CD4-positive, alpha-beta T cell (primary cell): Measurements from ENCODE around the gene KIF4A. TPM values are rescaled to one million over a fixed set of nuclear protein-coding genes. Genes with fewer than 3 reads are reported as not detected.
A peak's percentile ranks its signal among the peaks of the same experiment; 100 is the strongest.

Experiments used
- ATAC-seq: fragments of 200-7000 bp; cut with Tn5 transposase; one replicate; pipeline ENCODE4 v1.10.0; 2022; ENCODE audit warnings: mild to moderate bottlenecking; ENCODE audit not compliant: poor library complexity
- CTCF ChIA-PET: fragments of 350-600 bp; sonication (Branson Sonifier 250); formaldehyde crosslinking; loops from one replicate; lab custom pipeline; 2021; ENCODE audit warnings: antibody characterized with exemption, inconsistent platforms; lab: Charles Lee
- POLR2A ChIA-PET: fragments of 350-600 bp; sonication (Branson Sonifier 250); formaldehyde crosslinking; loops from one replicate; lab custom pipeline; 2021; ENCODE audit warnings: antibody characterized with exemption, inconsistent platforms; lab: Charles Lee
- DNase-seq, 14 experiments: peaks; one replicate each; pipeline ENCODE4 v3.0.0-alpha.2; 2013 to 2020; ENCODE audit warnings: mixed read lengths in 2 of 14
- H3K27ac ChIP-seq, 2 donors: one replicate each; pipeline versions ENCODE4 v1.5.1 to v1.7.0; 2013; ENCODE audit warnings: low read length in 2 of 2, low read depth in 1 of 2, mild to moderate bottlenecking in 1 of 2
- H3K27me3 ChIP-seq, 2 experiments: 1 replicate in 1 of 2; 2 replicates in 1 of 2; pipeline versions ENCODE4 v1.6.1 to v1.7.0; 2013; ENCODE audit warnings: low read length in 2 of 2, control low read depth in 1 of 2, mild to moderate bottlenecking in 1 of 2, moderate library complexity in 1 of 2; ENCODE audit not compliant: insufficient read depth in 2 of 2, control insufficient read depth in 1 of 2
- H3K36me3 ChIP-seq: one replicate; pipeline ENCODE4 v1.6.1; 2013; ENCODE audit warnings: low read length, control low read depth; ENCODE audit not compliant: insufficient read depth
- H3K4me1 ChIP-seq: one replicate; pipeline ENCODE4 v1.6.1; 2013; ENCODE audit warnings: low read length, control low read depth; ENCODE audit not compliant: insufficient read depth
- H3K4me3 ChIP-seq: one replicate; pipeline ENCODE4 v1.5.1; 2013; ENCODE audit warnings: mild to moderate bottlenecking, low read length, moderate library complexity
- H3K9me3 ChIP-seq, 2 experiments: 1 replicate in 1 of 2; 2 replicates in 1 of 2; pipeline versions ENCODE4 v1.6.1 to v1.7.0; 2013; ENCODE audit warnings: low read length in 2 of 2, mild to moderate bottlenecking in 2 of 2, control low read depth in 1 of 2, moderate library complexity in 1 of 2; ENCODE audit not compliant: control insufficient read depth in 1 of 2, insufficient read depth in 1 of 2
- H3K27ac Mint-ChIP-seq: one replicate; pipeline ENCODE4 v1.8.0; 2020; ENCODE audit warnings: mixed read lengths
- H3K27me3 Mint-ChIP-seq: one replicate; pipeline ENCODE4 v1.8.0; 2021; ENCODE audit warnings: mixed read lengths
- H3K36me3 Mint-ChIP-seq: one replicate; pipeline ENCODE4 v1.8.0; 2021; ENCODE audit warnings: low read depth, mixed read lengths
- H3K4me1 Mint-ChIP-seq: one replicate; pipeline ENCODE4 v1.8.0; 2021; ENCODE audit warnings: low read depth, mixed read lengths
- H3K4me3 Mint-ChIP-seq: one replicate; pipeline ENCODE4 v1.8.0; 2020; ENCODE audit warnings: mild to moderate bottlenecking, mixed read lengths
- H3K9me3 Mint-ChIP-seq: one replicate; pipeline ENCODE4 v1.8.0; 2020; ENCODE audit warnings: mixed read lengths
- CTCF ChIP-seq: fragments of 200-600 bp; IDR thresholded peaks from one replicate; pipeline ENCODE4 v1.8.0; 2022; ENCODE audit warnings: antibody characterized with exemption, mild to moderate bottlenecking
- intact Hi-C, 2 experiments: fragments of 100-400 bp; cut with DNase I in 1 of 2; cut with micrococcal nuclease in 1 of 2; formaldehyde crosslinking; loops; one replicate each; pipeline versions ENCODE4 v1.15.1 to v1.9.0; 2023 to 2025; cut with DNase I, micrococcal nuclease
- total RNA-seq, 174 experiments: library from RNA in 2 of 174; stranded (reverse) in 2 of 174; gene quantifications; one replicate each; pipeline ENCODE4 v1.2.3 and lab custom pipeline; 2021 to 2026

The KIF4A gene
- total RNA-seq, 2 experiments from 2014 or later: 0.06 to 0.19 TPM

GRCh38 chrX:70446380-70447350 lies 156.8 kb downstream of the KIF4A start:
- intact Hi-C loops: no loop called here
- peaks cover 39% of the 10 kb centered on the region for H3K27me3 Mint-ChIP-seq
- Histone ChIP-seq H3K27me3 (peaks cover 11 to 12% of the 10 kb centered on the region in 2 experiments), H3K4me3 (no peak overlapping the region), H3K4me1 (peaks cover 13% of the 10 kb centered on the region), H3K36me3 (no peaks in the 10 kb centered on the region), H3K9me3 (no peaks in the 10 kb centered on the region), H3K27ac (no peak overlapping the region)
- H3K27ac Mint-ChIP-seq: no peak overlapping the region
- H3K4me1 Mint-ChIP-seq: peaks cover 3% of the 10 kb centered on the region
- CTCF ChIA-PET: no interaction called here
- DNase-seq (no peak), ATAC-seq (no peak)
- POLR2A ChIA-PET: no interaction called here
- TF ChIP-seq CTCF: no peak
- no peak overlapping the region for H3K4me3 Mint-ChIP-seq
- H3K9me3 Mint-ChIP-seq: no peaks in the 10 kb centered on the region
- H3K36me3 Mint-ChIP-seq: no peaks in the 10 kb centered on the region

GRCh38 chrX:70449457-70449966 lies 159.6 kb downstream of the KIF4A start:
- Histone ChIP-seq H3K36me3 (no peaks in the 10 kb centered on the region), H3K27me3 (peaks cover 0 to 5% of the 10 kb centered on the region in 2 experiments), H3K4me1 (peaks cover 33% of the 10 kb centered on the region), H3K27ac (no peak overlapping the region), H3K4me3 (no peak overlapping the region), H3K9me3 (no peaks in the 10 kb centered on the region)
- no peak for TF ChIP-seq CTCF
- H3K4me3 Mint-ChIP-seq: no peak overlapping the region
- H3K36me3 Mint-ChIP-seq: no peaks in the 10 kb centered on the region
- DNase-seq (no peak), ATAC-seq (no peak)
- intact Hi-C loops: no loop called here
- H3K27ac Mint-ChIP-seq: no peak overlapping the region
- ChIA-PET POLR2A (no interaction called here), CTCF (no interaction called here)
- peaks cover 24% of the 10 kb centered on the region for H3K4me1 Mint-ChIP-seq
- H3K9me3 Mint-ChIP-seq: no peaks in the 10 kb centered on the region
- H3K27me3 Mint-ChIP-seq: peaks cover 12% of the 10 kb centered on the region

GRCh38 chrX:70452143-70452733 lies 162.3 kb downstream of the KIF4A start:
- H3K4me1 Mint-ChIP-seq: peaks cover 41% of the 10 kb centered on the region
- no peaks in the 10 kb centered on the region for H3K9me3 Mint-ChIP-seq
- intact Hi-C loops: loop anchor here (5.0 kb wide), 4 partner anchors 100 to 725 kb away; no protein-coding TSS in a partner anchor
- H3K27ac Mint-ChIP-seq: peak overlapping the region; percentile 67
- no peaks in the 10 kb centered on the region for H3K9me3 ChIP-seq
- DNase-seq (peak in 13 of 14 experiments; percentile 24 to 73 (median 43)), ATAC-seq (peak; percentile 36)
- no peaks in the 10 kb centered on the region for H3K27me3 Mint-ChIP-seq
- TF ChIP-seq CTCF: peak; percentile 44
- no peaks in the 10 kb centered on the region for H3K36me3 ChIP-seq
- peak overlapping the region in 1 of 2 donors; percentile 15 for H3K27ac ChIP-seq
- peaks cover 40% of the 10 kb centered on the region for H3K4me1 ChIP-seq
- ChIA-PET CTCF (interaction anchor here (0.9 to 1.7 kb wide), 5 partner anchors 15 to 213 kb away, joined by 3 to 6 read pairs (median 4); no protein-coding TSS in a partner anchor), POLR2A (interaction anchor here (1.4 kb wide), 1 partner anchor 9 kb away, joined by 3 read pairs; no protein-coding TSS in a partner anchor)
- peak overlapping the region; percentile 55 for H3K4me3 ChIP-seq
- H3K36me3 Mint-ChIP-seq: no peaks in the 10 kb centered on the region
- peak overlapping the region; percentile 90 for H3K4me3 Mint-ChIP-seq
- H3K27me3 ChIP-seq: no peaks in the 10 kb centered on the region
